Measurements from ENCODE around the gene AMACR.

- no peak for TF ChIP-seq GATA2 (IDR thresholded peaks at IDR 0.05; ENCODE audit: low read depth, low read length)
- TF ChIP-seq GATA3 (IDR thresholded peaks at IDR 0.05; ENCODE audit: low read depth, low read length): no peak
Observed at GRCh38 chr5:33984671-33985124, 23.2 kb downstream of the AMACR start, which contains the start of gene SLC45A2.

Data from SH-SY5Y (cell line).